GM23338 (cell line): Measurements from ENCODE around the gene SLF2.

Source experiments
- TF ChIP-seq, protein P1 (sequence below), 2 experiments: fragments of 200-600 bp in 1 of 2; sonication (generic) in 1 of 2; conservative IDR thresholded peaks; 2 replicates each; pipeline versions ENCODE4 v1.5.1 to v1.6.1; 2016 to 2017; ENCODE audit warnings: antibody characterized with exemption in 2 of 2, low read depth in 2 of 2, mild to moderate bottlenecking in 2 of 2, moderate library complexity in 1 of 2
- TF ChIP-seq, protein P2 (sequence below): IDR thresholded peaks from one replicate; pipeline ENCODE4 v1.6.1; 2018; ENCODE audit warnings: antibody characterized with exemption; ENCODE audit not compliant: unreplicated experiment

DNA sequence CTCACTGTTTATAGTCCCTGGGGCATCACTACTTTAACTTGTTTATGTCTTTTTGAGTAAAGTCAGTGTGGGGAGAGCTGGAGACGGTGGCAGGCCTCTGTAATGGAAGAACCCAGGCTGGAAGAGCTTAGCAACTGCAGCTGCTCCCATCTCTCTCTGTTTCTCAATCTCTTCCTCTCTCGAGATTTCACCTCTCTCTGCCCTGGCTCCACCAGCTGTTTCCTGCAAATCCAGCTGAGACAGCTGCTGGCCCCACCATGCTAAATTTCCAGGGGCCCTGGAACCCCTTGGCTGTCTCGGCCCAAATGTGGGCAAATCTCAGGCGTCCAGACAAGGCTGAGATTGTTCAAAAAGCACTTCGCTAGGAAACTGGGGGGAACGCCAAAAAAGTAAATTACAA is 25.8 kb upstream of the SLF2 start:
- TF ChIP-seq, protein P1, sequence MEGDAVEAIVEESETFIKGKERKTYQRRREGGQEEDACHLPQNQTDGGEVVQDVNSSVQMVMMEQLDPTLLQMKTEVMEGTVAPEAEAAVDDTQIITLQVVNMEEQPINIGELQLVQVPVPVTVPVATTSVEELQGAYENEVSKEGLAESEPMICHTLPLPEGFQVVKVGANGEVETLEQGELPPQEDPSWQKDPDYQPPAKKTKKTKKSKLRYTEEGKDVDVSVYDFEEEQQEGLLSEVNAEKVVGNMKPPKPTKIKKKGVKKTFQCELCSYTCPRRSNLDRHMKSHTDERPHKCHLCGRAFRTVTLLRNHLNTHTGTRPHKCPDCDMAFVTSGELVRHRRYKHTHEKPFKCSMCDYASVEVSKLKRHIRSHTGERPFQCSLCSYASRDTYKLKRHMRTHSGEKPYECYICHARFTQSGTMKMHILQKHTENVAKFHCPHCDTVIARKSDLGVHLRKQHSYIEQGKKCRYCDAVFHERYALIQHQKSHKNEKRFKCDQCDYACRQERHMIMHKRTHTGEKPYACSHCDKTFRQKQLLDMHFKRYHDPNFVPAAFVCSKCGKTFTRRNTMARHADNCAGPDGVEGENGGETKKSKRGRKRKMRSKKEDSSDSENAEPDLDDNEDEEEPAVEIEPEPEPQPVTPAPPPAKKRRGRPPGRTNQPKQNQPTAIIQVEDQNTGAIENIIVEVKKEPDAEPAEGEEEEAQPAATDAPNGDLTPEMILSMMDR (conservative IDR thresholded peaks at IDR 0.05; ENCODE audit: low read depth in 2 of 2): no peak
- TF ChIP-seq, protein P2, sequence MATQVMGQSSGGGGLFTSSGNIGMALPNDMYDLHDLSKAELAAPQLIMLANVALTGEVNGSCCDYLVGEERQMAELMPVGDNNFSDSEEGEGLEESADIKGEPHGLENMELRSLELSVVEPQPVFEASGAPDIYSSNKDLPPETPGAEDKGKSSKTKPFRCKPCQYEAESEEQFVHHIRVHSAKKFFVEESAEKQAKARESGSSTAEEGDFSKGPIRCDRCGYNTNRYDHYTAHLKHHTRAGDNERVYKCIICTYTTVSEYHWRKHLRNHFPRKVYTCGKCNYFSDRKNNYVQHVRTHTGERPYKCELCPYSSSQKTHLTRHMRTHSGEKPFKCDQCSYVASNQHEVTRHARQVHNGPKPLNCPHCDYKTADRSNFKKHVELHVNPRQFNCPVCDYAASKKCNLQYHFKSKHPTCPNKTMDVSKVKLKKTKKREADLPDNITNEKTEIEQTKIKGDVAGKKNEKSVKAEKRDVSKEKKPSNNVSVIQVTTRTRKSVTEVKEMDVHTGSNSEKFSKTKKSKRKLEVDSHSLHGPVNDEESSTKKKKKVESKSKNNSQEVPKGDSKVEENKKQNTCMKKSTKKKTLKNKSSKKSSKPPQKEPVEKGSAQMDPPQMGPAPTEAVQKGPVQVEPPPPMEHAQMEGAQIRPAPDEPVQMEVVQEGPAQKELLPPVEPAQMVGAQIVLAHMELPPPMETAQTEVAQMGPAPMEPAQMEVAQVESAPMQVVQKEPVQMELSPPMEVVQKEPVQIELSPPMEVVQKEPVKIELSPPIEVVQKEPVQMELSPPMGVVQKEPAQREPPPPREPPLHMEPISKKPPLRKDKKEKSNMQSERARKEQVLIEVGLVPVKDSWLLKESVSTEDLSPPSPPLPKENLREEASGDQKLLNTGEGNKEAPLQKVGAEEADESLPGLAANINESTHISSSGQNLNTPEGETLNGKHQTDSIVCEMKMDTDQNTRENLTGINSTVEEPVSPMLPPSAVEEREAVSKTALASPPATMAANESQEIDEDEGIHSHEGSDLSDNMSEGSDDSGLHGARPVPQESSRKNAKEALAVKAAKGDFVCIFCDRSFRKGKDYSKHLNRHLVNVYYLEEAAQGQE: no peak
